Measurements from ENCODE around the gene RNF111. TPM values are rescaled to one million over a fixed set of nuclear protein-coding genes. Genes with fewer than 3 reads are reported as not detected.

Gene RNF111
- total RNA-seq, 1 donor from 2014 or later = 39.8 TPM

- no peak within 1 kb of the TSS for H3K27ac ChIP-seq
- no peaks in the 10 kb centered on the region for H3K27me3 ChIP-seq (ENCODE audit: low read depth)
- ATAC-seq (peak; percentile 99 to 100), DNase-seq (peak; percentile 88)
- no peaks in the 10 kb centered on the region for H3K9me3 ChIP-seq
- intact Hi-C loops (cut with DNase I) = no loop called here
- no peaks in the 10 kb centered on the region for H3K36me3 ChIP-seq
- H3K4me1 ChIP-seq = no peaks in the 10 kb centered on the region
- TF ChIP-seq CTCF (IDR thresholded peaks at IDR 0.05) = no peak
- peak within 1 kb of the TSS; percentile 84 for H3K4me3 ChIP-seq
Measured at GRCh38 chr15:59104912-59105732, 117.7 kb downstream of the RNF111 start, which contains the start of gene CCNB2. Gene CCNB2 (plus strand): TSS chr15:59105146. CDS start chr15:59105269, 123 bp downstream.

- Histone ChIP-seq H3K9me3 (no peaks in the 10 kb centered on the region), H3K4me1 (no peaks in the 10 kb centered on the region), H3K27me3 (ENCODE audit: low read depth) (no peaks in the 10 kb centered on the region), H3K27ac (no peak overlapping the region), H3K4me3 (peak overlapping the region; percentile 84), H3K36me3 (no peaks in the 10 kb centered on the region)
- intact Hi-C loops (cut with DNase I) = no loop called here
- TF ChIP-seq CTCF (IDR thresholded peaks at IDR 0.05) = no peak
- ATAC-seq (no peak), DNase-seq (no peak)
Measured at GRCh38 chr15:59105854-59106253, 118.4 kb downstream of the RNF111 start.

- intact Hi-C loops (cut with DNase I) = no loop called here
- TF ChIP-seq CTCF (IDR thresholded peaks at IDR 0.05) = no peak
- DNase-seq (no peak), ATAC-seq (no peak)
- Histone ChIP-seq H3K4me1 (no peaks in the 10 kb centered on the region), H3K27ac (no peak overlapping the region), H3K4me3 (no peak overlapping the region), H3K27me3 (ENCODE audit: low read depth) (no peaks in the 10 kb centered on the region), H3K36me3 (no peaks in the 10 kb centered on the region), H3K9me3 (no peaks in the 10 kb centered on the region)
Measured at GRCh38 chr15:59111251-59111650, 123.8 kb downstream of the RNF111 start.

- DNase-seq = no peak
- Histone ChIP-seq H3K4me3 (no peak overlapping the region), H3K36me3 (no peaks in the 10 kb centered on the region), H3K9me3 (no peaks in the 10 kb centered on the region), H3K4me1 (no peaks in the 10 kb centered on the region), H3K27ac (no peak overlapping the region), H3K27me3 (ENCODE audit: low read depth) (no peaks in the 10 kb centered on the region)
- no peak for ATAC-seq
- no peak for TF ChIP-seq CTCF (IDR thresholded peaks at IDR 0.05)
- intact Hi-C loops (cut with DNase I) = no loop called here
Measured at GRCh38 chr15:59115047-59115446, 127.6 kb downstream of the RNF111 start.

GRCh38 chr15:59116141-59116540, 128.7 kb downstream of the RNF111 start:
- ATAC-seq (no peak), DNase-seq (no peak)
- H3K4me3 ChIP-seq = no peak overlapping the region
- intact Hi-C loops (cut with DNase I) = no loop called here
- H3K27me3 ChIP-seq (ENCODE audit: low read depth) = no peaks in the 10 kb centered on the region
- H3K36me3 ChIP-seq = no peaks in the 10 kb centered on the region
- no peak for TF ChIP-seq CTCF (IDR thresholded peaks at IDR 0.05)
- H3K9me3 ChIP-seq = no peaks in the 10 kb centered on the region
- no peak overlapping the region for H3K27ac ChIP-seq
- no peaks in the 10 kb centered on the region for H3K4me1 ChIP-seq
